Measurements from ENCODE around the gene ARHGEF37. TPM values are rescaled to one million over a fixed set of nuclear protein-coding genes. Genes with fewer than 3 reads are reported as not detected.
"Not testable (repeated sequence)": the region's sequence is repeated elsewhere in the genome, so short reads cannot be mapped to it uniquely, and the experiment has no call there.

Gene ARHGEF37
- total RNA-seq (3.1 and 5.3 TPM in 2 replicates), polyA plus RNA-seq (0.31 and 0.38 TPM in 2 replicates), polyA minus RNA-seq (ENCODE audit: low replicate concordance) (0.93 and 10.3 TPM in 2 replicates)
- 0.64 and 0.86 TPM in 2 replicates for polyA plus RNA-seq (2012)

- peak within 1 kb of the TSS; percentile 84 for H2AFZ ChIP-seq (ENCODE audit: low read length)
- H3K36me3 ChIP-seq (ENCODE audit: control insufficient read depth, insufficient read depth, low read length): no peaks in the 10 kb centered on the region
- H3K4me2 ChIP-seq (ENCODE audit: extremely low read depth, insufficient read depth, low read length): peak within 1 kb of the TSS; percentile 90
- H3K79me2 ChIP-seq (ENCODE audit: control insufficient read depth, insufficient read depth, low read length): no peaks in the 10 kb centered on the region
- no peak within 1 kb of the TSS for H3K27ac ChIP-seq (ENCODE audit: insufficient read depth, low read length)
- H3K27me3 ChIP-seq (ENCODE audit: control insufficient read depth, insufficient read depth, low read length): no peaks in the 10 kb centered on the region
- TF ChIP-seq CTCF (conservative IDR thresholded peaks at IDR 0.05 in 1 of 2, IDR thresholded peaks at IDR 0.05 in 1 of 2; ENCODE audit: low read depth in 1 of 2, low read length in 2 of 2): no peak
- TF ChIP-seq EZH2 (IDR thresholded peaks at IDR 0.05; ENCODE audit: low read length, missing control alignments): no peak
- no peaks in the 10 kb centered on the region for H3K9me3 ChIP-seq (ENCODE audit: control insufficient read depth, insufficient read depth, low read depth, low read length)
- peak within 1 kb of the TSS; percentile 48 for H3K9ac ChIP-seq (ENCODE audit: insufficient read depth, low read length)
- H4K20me1 ChIP-seq (ENCODE audit: control insufficient read depth, extremely low read depth, insufficient read depth, low read length): no peaks in the 10 kb centered on the region
- peak; percentile 54 to 56 for DNase-seq (ENCODE audit: low read depth in 2 of 2)
- peak within 1 kb of the TSS; percentile 20 to 58 (median 46) for H3K4me3 ChIP-seq (replicated peaks in 1 of 4; ENCODE audit: control extremely low read depth in 1 of 4, insufficient read depth in 1 of 4, low read depth in 3 of 4, low read length in 4 of 4)
- H3K4me1 ChIP-seq (ENCODE audit: control insufficient read depth, extremely low read depth, insufficient read depth, low read length): peaks cover 7% of the 10 kb centered on the region
Observed at GRCh38 chr5:149581192-149581861, at the start of gene ARHGEF37. TSS of gene ARHGEF37 (plus strand) at chr5:149581498. CDS start at chr5:149597770, 16,272 bp downstream.

- Histone ChIP-seq H3K9ac (ENCODE audit: insufficient read depth, low read length) (no peak overlapping the region), H3K4me1 (ENCODE audit: control insufficient read depth, extremely low read depth, insufficient read depth, low read length) (peaks cover 7% of the 10 kb centered on the region), H3K79me2 (ENCODE audit: control insufficient read depth, insufficient read depth, low read length) (peaks cover 100% of the 10 kb centered on the region), H3K9me3 (ENCODE audit: control insufficient read depth, insufficient read depth, low read depth, low read length) (no peaks in the 10 kb centered on the region), H3K27me3 (ENCODE audit: control insufficient read depth, insufficient read depth, low read length) (no peaks in the 10 kb centered on the region), H3K27ac (ENCODE audit: insufficient read depth, low read length) (no peak overlapping the region), H3K4me2 (ENCODE audit: extremely low read depth, insufficient read depth, low read length) (no peak overlapping the region), H4K20me1 (ENCODE audit: control insufficient read depth, extremely low read depth, insufficient read depth, low read length) (peaks cover 8% of the 10 kb centered on the region), H2AFZ (ENCODE audit: low read length) (no peak overlapping the region), H3K4me3 (replicated peaks in 1 of 4; ENCODE audit: control extremely low read depth in 1 of 4, insufficient read depth in 1 of 4, low read depth in 3 of 4, low read length in 4 of 4) (no peak overlapping the region), H3K36me3 (ENCODE audit: control insufficient read depth, insufficient read depth, low read length) (no peaks in the 10 kb centered on the region)
- no peak for DNase-seq (ENCODE audit: low read depth in 2 of 2)
- TF ChIP-seq EZH2 (IDR thresholded peaks at IDR 0.05; ENCODE audit: low read length, missing control alignments) (no peak), CTCF (conservative IDR thresholded peaks at IDR 0.05 in 1 of 2, IDR thresholded peaks at IDR 0.05 in 1 of 2; ENCODE audit: low read depth in 1 of 2, low read length in 2 of 2) (no peak)
Observed at GRCh38 chr5:149532413-149532812, 48.9 kb upstream of the ARHGEF37 start.

- H3K27ac ChIP-seq (ENCODE audit: insufficient read depth, low read length); H2AFZ ChIP-seq (ENCODE audit: low read length); H3K36me3 ChIP-seq (ENCODE audit: control insufficient read depth, insufficient read depth, low read length); H3K27me3 ChIP-seq (ENCODE audit: control insufficient read depth, insufficient read depth, low read length); H4K20me1 ChIP-seq (ENCODE audit: control insufficient read depth, extremely low read depth, insufficient read depth, low read length); H3K4me3 ChIP-seq (replicated peaks in 1 of 4; ENCODE audit: control extremely low read depth in 1 of 4, insufficient read depth in 1 of 4, low read depth in 3 of 4, low read length in 4 of 4); H3K4me2 ChIP-seq (ENCODE audit: extremely low read depth, insufficient read depth, low read length); H3K9ac ChIP-seq (ENCODE audit: insufficient read depth, low read length); DNase-seq (ENCODE audit: low read depth in 2 of 2); H3K9me3 ChIP-seq (ENCODE audit: control insufficient read depth, insufficient read depth, low read depth, low read length); H3K4me1 ChIP-seq (ENCODE audit: control insufficient read depth, extremely low read depth, insufficient read depth, low read length): not testable (repeated sequence)
- H3K79me2 ChIP-seq (ENCODE audit: control insufficient read depth, insufficient read depth, low read length): peaks cover 99% of the 10 kb centered on the region
Observed at GRCh38 chr5:149535787-149536186, 45.5 kb upstream of the ARHGEF37 start.

All from fibroblast of lung (primary cell).